HG03432 (cell line): Measurements from ENCODE around the gene ZCCHC2.

Experiments used
- ATAC-seq: cut with Tn5 transposase; IDR thresholded peaks from one replicate; pipeline ENCODE4 v1.9.1; 2021; ENCODE audit warnings: mild to moderate bottlenecking, moderate library complexity; ENCODE audit not compliant: unreplicated experiment

Gene ZCCHC2

DNA sequence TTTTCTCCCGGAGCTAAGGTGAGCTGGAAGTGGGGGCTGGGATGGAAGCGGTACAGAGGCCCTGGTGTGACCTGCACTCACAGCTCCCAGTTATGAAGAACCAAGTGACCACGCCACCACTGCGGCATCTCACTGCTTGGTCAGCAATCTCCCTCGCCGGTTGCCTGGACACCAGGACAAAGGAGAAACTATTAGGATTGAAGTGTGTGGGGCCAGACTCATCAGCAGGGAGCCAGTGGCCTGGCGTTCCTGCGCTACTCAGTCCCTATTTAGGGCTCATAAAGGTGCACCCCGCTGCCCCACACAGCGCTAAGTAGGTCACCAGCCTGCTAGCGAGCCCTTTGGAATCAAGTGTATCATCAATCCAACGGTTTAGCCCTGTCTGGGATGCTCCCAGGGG lies 82.9 kb downstream of the ZCCHC2 start:
- no peak for ATAC-seq

DNA sequence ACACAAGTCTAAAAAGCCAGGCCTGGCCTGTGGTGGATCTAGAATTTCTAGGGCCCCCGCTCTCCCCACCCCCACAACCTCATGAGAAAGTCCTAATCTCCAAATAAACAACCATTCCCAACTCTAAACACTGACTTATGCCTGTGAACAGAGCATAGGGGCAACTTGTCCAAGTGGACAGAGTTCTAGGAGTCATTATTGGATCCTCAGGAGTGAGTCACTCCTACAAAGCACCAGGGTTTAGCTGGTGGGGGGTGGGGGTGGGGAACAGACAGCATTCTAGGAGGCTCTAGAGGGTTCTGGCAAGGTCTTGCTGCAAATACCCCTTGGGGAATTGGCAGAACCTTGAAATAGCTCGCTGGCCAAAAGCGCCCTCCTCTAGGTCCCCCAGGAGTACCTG lies 83.3 kb downstream of the ZCCHC2 start:
- no peak for ATAC-seq

DNA sequence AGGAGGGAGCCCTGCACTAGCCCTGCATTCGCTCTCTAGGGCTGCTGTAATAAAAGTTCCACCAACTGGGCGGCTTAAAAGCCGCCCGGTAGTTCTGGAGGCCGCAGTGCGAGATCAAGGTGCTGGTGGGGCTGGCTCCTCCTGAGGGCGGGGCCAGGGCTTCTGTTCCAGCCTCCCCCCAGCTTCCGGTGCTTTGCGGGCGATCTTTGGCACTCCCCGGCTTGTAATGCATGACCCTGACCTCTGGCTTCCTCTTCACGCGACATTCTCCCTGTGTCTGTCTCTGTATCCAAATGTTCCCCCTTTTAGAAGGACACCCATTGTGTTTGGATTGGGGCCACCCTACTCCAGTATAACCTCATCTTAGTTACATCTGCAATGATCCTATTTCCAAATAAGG lies 84.5 kb downstream of the ZCCHC2 start:
- no peak for ATAC-seq

DNA sequence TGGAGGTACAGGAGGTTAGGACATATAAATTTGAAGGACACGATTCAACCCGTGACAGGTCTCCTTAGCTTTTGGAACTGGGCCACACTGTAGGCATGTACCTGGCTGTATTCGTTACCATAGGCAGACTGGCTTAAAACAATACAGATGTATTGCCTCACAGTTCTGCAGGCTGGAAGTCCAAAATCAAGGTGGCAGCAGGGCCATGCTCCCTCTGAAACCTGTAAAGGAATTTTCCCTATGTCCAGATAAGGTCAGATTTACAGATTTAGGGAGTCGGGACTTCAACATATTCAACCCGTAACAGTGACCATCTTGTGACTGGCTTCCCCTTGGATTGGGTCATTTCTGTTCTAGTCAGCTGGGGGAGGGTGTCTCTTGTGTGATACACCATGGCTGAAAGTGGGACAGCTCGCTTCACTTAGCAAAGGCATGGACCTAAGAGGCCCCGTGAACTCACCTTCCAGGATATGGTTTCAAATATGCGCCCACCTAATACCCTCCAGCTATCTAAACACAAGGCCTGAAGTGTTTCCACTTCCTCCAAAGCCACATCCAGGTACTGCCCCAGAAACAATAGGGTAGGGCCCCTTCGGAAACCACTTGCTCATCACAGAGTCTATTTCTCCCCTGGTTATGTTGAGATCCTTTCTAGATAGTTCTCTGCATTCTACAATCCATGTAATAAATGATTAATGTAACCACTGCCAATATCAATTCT lies 85.0 kb downstream of the ZCCHC2 start:
- no peak for ATAC-seq

DNA sequence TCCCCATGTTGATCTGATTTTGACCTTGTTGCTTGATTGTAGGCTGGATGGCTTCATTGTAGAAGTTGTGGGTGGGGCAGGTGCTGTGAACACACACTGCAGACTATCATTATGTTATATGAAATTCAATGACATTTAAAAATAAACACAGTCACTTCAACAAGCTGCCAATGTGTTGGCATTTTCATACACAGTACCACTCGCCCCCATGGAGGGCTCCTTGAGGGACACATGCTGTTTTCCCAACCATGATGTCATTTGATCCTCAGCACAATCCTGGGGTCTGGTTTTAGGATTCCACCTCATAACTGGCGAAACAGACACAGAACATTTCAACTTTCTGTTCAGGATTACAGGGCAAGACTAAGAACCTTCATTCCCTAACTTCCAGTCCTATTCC lies 86.9 kb downstream of the ZCCHC2 start:
- ATAC-seq, result no peak

DNA sequence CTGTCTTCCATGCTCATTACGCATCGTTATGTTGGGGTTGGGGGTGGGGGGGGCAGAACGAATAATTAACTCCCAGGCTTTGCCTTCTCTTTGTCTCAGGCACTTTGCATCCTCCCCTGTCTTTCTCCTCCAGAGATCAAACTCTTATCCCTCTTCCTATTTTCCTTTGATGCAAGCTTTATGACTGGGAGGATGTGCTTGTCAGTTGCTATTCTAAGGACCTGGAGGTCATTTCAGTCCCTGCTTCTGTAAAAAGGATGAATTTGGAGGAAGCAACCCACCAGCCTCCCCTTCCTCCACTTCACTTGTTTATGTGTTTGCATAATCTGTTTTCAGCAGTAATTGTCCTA lies 87.5 kb downstream of the ZCCHC2 start:
- no peak for ATAC-seq

DNA sequence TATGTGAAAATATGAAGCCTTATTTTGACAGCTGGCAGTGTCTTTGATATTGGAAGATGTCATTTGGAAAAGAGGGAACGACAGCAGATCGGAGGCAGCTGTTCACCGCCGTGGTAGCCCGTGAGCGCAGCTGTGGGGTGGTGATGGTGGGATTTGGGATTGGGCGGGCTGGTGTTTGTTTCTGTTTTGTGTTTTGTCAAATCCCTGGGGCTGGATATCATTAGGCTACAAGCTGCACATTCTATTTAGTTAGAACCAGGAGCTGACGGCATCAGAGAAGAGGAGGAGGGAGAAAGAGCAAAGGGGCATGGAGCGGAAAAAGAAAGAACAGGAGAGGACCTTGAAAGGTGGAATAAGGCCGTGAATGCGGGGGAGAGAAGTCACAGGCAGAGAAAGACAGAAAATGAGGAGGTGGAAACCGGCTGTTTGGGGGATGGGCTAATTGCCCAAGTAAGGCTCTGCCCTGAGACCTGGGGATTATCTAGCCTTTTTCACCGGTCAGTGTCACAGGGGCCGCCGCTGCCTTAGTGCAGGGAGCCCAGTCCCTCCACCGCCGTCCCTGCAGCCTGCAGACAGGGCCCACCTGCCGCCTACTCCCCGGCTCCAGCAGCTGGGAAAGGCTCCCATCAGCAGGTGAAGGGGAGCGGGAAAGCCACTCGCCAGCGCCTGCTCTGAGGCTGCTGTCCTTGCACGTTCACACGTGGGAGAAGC lies 88.0 kb downstream of the ZCCHC2 start:
- no peak for ATAC-seq

DNA sequence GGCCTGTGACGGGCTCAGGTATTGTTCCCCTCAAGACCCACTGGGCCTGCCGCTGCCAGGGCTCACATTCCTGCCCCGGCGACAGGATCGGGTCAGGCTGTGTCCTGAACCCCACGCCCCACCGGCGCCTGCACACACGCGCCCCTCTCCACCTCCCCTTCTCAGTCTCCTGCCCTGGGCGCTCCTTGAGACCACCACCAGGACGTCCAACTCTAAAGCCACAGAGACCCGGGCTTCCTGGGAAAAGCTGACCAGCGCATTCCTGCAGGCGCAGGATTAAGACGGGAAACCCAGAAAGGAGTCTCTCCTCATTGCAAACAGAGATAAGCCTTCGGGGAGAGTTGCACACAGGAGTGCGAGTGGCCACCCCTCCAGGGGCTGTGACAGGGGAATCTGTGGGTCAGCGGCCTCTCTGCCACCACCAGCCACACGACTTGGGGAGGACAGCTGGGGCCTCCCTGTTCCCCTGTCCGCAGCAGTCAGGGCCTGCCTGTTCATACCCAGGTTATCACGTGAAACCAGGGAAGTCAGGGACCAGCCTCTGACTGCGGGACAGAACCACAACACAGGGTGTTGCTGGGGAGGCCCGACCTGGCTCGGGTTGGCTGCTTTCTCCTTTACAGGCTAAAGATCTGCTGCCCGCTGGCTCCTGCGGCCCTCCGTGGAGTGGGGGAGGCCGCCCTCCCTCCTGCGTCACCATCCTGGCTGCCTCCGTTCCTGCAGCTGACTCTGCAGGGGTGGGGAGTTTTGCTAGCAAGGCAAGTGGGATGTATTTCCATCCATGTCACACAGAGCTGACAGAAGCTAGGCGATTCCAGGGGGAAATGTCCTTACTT lies 88.8 kb downstream of the ZCCHC2 start:
- ATAC-seq, result no peak

DNA sequence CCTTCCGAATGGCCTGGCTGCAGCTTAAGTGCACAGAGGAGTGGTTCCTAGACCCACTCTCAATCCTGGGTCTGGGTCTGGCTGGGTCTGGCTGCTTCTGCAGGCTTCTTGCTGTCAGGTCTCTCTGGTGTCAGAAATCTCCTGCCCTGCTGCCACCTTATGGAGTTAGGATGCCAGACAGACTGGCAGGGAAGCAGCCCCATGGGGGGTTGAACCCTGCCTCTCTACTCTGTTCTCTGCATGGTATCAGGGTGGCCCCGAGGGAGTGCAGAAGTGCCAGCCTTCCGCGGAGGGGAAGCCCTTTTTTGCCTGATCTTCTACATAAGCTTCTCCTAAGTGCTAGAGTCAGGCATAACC lies 89.4 kb downstream of the ZCCHC2 start:
- ATAC-seq, result peak; percentile 29

DNA sequence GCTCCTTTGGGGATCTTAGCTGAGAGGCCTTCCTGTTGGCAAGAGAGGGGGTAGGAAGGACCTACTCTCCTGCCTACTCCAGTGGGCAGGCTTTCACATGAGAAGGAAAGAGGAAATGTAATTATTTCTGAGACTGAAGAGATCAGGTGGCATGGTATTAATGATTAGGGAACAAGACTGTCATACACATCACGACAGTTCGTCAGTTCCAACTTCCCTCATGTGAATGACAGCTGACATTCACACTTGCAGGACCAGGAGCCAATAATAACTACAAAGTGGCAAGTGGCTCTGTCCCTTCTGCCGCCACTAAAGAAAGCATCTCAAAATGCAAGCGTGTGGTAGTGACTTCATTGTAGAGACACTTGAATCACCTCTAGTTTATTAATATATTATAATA lies 90.0 kb downstream of the ZCCHC2 start:
- peak; percentile 19 for ATAC-seq

DNA sequence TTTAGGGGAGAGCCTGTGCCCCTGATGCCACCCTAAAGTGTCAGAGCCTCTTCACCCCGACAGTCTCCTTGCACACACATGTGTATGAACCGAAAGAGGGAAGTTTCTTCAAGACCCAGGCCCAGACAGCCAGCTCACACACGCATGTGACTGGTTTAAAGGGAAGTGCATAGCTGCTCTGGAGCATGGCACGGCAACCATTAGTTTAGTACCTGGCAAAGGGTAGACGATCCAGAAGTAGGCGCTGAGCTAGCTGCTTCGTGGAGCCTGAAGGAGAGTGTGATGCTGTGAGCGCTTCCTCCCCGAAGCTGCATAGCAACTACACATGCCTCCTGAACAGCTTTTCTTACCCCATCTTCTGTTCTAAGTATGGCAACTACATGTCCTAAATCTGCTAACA lies 91.7 kb downstream of the ZCCHC2 start:
- ATAC-seq, result no peak

DNA sequence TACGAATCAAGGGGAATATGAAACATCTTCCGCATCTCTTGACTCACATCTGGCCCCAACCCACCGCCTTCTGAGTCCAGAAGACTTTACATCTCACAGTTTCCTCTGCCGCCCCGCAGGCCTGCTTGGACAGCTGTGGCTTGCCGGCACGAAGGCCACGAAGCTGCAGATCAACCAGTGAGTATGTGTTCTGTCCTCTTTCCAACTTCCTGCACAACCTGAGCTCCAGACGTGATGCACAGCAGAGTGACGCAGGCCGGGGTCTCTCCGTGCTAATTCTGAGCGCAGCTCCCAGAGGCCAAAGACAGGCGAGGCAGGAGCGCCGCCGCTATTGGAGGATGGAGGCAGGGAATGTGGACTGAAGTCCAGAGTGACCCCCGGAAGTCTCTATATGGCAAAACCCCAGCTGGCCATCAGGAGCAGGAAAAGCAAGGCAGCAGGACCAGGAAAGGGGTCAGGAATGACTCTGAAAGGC lies 93.5 kb downstream of the ZCCHC2 start:
- no peak for ATAC-seq

DNA sequence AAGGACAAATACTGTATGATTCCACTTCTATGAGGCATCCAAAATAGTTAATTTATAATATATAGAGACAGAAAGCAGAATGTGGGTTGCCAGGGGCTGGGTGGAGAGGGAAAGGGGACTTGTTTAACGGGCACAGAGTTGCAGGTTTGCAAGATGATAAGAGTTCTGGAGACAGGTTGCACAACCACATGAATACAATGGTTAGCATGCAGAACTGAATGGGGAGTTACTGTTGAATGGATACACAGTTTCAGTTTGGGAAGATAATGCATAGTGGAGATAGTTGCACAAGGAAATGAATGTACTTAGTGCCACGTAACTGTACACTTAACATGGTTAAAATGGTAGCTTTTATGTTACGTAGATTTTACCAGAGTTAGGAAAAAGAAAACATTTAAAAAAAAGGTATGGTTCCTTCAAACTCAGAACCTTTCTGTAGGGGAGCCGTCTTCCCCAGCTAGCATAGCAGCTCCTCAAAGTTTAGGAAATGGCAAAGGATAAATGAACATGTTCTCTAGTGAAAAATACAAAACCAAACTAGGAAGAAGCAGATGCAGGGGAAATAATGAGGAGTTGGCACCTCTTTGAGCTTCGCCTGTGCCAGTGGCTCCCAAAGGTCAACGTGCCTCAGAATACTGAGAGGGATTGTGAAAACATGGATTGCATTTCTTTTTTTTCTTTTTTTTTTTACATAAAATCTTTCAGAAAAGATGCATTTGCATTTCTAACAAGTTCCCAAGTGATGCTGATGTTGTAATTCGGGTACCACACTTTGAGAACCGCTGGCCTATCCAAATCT lies 95.2 kb downstream of the ZCCHC2 start:
- no peak for ATAC-seq

DNA sequence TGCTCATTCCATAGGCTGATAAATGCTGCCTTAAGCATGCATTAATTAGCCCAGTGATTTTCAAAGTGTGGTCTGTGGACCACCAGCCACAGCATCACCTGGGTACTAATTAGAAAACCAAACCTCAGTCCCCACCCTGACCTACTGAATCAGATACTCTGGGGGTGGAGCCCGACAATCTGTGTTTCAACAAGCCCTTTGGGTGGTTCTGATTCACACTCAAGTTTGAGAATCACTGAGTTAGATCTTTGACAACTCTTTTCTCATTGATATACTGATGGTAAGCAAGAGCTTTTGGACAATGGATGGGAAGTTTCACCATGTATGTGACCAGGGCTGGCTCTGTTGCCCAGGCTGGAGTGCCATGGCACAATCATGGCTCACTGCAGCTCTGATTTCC lies 95.9 kb downstream of the ZCCHC2 start:
- no peak for ATAC-seq

DNA sequence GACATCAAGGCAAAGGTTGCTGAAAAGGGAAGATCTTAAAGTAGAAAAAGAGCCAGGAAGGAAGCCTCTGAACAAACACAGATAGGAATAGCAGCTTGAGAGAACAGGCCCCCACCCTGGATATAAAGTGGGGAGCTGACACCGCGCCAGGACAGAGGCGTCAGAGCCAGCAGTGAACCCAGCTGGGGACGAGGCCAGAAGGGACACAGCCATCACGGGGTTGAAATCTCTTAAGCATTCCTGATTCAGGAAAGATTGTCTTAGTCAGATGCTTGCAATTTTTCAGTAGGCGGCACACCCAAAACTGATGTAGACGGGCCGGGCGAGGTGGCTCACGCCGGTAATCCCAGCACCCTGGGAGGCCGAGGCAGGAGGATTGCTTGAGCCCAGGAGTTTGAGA lies 98.7 kb downstream of the ZCCHC2 start:
- no peak for ATAC-seq

DNA sequence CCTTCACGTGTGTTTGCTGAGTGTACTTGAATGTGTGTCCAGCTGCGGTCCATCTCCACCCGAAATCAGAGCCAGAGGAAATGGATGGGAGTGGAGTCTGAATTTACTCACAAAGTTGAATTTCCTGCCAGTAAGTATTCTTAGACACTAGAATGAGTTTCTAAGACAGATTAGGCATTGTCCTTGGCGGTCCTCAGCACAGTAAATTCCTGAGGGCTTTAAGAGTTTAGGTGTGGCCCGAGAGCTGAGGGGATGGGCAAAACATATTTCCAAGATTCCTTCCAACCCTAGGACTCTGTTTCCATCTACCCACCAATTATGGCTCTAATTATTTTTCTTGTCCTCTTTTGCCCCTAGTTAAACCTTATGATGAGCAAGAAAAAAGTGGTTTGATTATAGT lies 102.2 kb downstream of the ZCCHC2 start:
- no peak for ATAC-seq
